Activated T-cell treated with anti-CD3 and anti-CD28 coated beads, Interleukin-2, amount 50 U/mL, for 24 hours (primary cell): ENCODE measurements around the gene ZNF319.
A peak's percentile ranks its signal among the peaks of the same experiment; 100 is the strongest.

Experiments used
- DNase-seq: peaks from one replicate; pipeline ENCODE4 v3.0.0-alpha.2; 2020
- H3K27ac Mint-ChIP-seq: 2 replicates; pipeline ENCODE4 v1.8.0; 2020; ENCODE audit warnings: mild to moderate bottlenecking, mixed read lengths
- H3K27me3 Mint-ChIP-seq: 2 replicates; pipeline ENCODE4 v1.8.0; 2020; ENCODE audit warnings: mixed read lengths
- H3K36me3 Mint-ChIP-seq: 2 replicates; pipeline ENCODE4 v1.8.0; 2020; ENCODE audit warnings: low read depth, mixed read lengths
- H3K4me1 Mint-ChIP-seq: 2 replicates; pipeline ENCODE4 v1.8.0; 2020; ENCODE audit warnings: low read depth, mixed read lengths
- H3K4me3 Mint-ChIP-seq: 2 replicates; pipeline ENCODE4 v1.8.0; 2020; ENCODE audit warnings: mild to moderate bottlenecking, moderate library complexity, mixed read lengths
- H3K9me3 Mint-ChIP-seq: 2 replicates; pipeline ENCODE4 v1.8.0; 2020; ENCODE audit warnings: mixed read lengths

Gene ZNF319

GRCh38 chr16:57999971-58000705 lies at the start of gene ZNF319:
Gene ZNF319, minus strand, starts transcription at chr16:58000672. Its CDS starts 2,407 bp downstream, at chr16:57998265.
- peaks cover 67% of the 10 kb centered on the region for H3K36me3 Mint-ChIP-seq
- peak within 1 kb of the TSS; percentile 96 for H3K27ac Mint-ChIP-seq
- peaks cover 74% of the 10 kb centered on the region for H3K4me1 Mint-ChIP-seq
- peak within 1 kb of the TSS; percentile 94 for H3K4me3 Mint-ChIP-seq
- DNase-seq = peak; percentile 64
- no peaks in the 10 kb centered on the region for H3K27me3 Mint-ChIP-seq
- H3K9me3 Mint-ChIP-seq = no peaks in the 10 kb centered on the region

GRCh38 chr16:58049232-58050185 lies 49.0 kb upstream of the ZNF319 start:
- no peak overlapping the region for H3K4me3 Mint-ChIP-seq
- peaks cover 2% of the 10 kb centered on the region for H3K27me3 Mint-ChIP-seq
- no peak overlapping the region for H3K27ac Mint-ChIP-seq
- H3K9me3 Mint-ChIP-seq = no peaks in the 10 kb centered on the region
- peaks cover 2% of the 10 kb centered on the region for H3K4me1 Mint-ChIP-seq
- DNase-seq = no peak
- no peaks in the 10 kb centered on the region for H3K36me3 Mint-ChIP-seq

- H3K36me3 Mint-ChIP-seq = no peaks in the 10 kb centered on the region
- peaks cover 2% of the 10 kb centered on the region for H3K27me3 Mint-ChIP-seq
- no peak for DNase-seq
- no peak overlapping the region for H3K27ac Mint-ChIP-seq
- no peak overlapping the region for H3K4me3 Mint-ChIP-seq
- H3K4me1 Mint-ChIP-seq = no peaks in the 10 kb centered on the region
- H3K9me3 Mint-ChIP-seq = no peaks in the 10 kb centered on the region
Observed at GRCh38 chr16:58048494-58049231, 48.2 kb upstream of the ZNF319 start.

- Mint-ChIP-seq H3K9me3 (no peaks in the 10 kb centered on the region), H3K36me3 (no peaks in the 10 kb centered on the region)
Observed at GRCh38 chr16:58047557-58048348, 47.3 kb upstream of the ZNF319 start.

DNA sequence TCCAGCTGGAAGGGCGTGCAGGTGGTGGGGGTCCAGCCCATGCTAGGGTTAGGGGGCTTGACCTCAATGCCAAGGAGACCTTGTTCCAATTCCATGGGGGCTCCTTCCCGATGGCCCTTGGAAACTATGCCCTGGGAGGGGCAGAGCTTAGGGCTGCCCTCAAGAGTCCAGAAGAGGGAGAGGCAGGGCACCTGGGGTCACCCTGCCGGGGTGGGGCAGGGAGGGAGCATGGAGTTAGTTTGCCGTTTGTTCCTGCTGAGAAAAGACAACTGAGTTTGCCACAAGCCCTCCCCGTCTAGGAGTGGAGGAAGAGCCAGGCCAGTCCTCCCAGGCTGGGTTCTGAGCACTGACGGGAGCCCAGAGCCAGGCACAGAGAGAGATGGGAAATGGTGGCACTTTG lies 46.5 kb upstream of the ZNF319 start:
- Mint-ChIP-seq H3K4me3 (no peak overlapping the region), H3K9me3 (no peaks in the 10 kb centered on the region), H3K36me3 (no peaks in the 10 kb centered on the region), H3K27ac (no peak overlapping the region), H3K27me3 (no peaks in the 10 kb centered on the region), H3K4me1 (no peaks in the 10 kb centered on the region)
- no peak for DNase-seq

More at GRCh38 chr16:58047557-58048348, 47.3 kb upstream of the ZNF319 start:
- no peak overlapping the region for H3K4me3 Mint-ChIP-seq
- H3K4me1 Mint-ChIP-seq = no peaks in the 10 kb centered on the region
- DNase-seq = no peak
- no peak overlapping the region for H3K27ac Mint-ChIP-seq
- peaks cover 2% of the 10 kb centered on the region for H3K27me3 Mint-ChIP-seq

GRCh38 chr16:58046054-58046881 lies 45.8 kb upstream of the ZNF319 start:
- no peaks in the 10 kb centered on the region for H3K27me3 Mint-ChIP-seq
- no peaks in the 10 kb centered on the region for H3K9me3 Mint-ChIP-seq
- H3K4me1 Mint-ChIP-seq = no peaks in the 10 kb centered on the region
- no peak for DNase-seq
- no peak overlapping the region for H3K27ac Mint-ChIP-seq
- H3K36me3 Mint-ChIP-seq = no peaks in the 10 kb centered on the region
- H3K4me3 Mint-ChIP-seq = no peak overlapping the region

DNA sequence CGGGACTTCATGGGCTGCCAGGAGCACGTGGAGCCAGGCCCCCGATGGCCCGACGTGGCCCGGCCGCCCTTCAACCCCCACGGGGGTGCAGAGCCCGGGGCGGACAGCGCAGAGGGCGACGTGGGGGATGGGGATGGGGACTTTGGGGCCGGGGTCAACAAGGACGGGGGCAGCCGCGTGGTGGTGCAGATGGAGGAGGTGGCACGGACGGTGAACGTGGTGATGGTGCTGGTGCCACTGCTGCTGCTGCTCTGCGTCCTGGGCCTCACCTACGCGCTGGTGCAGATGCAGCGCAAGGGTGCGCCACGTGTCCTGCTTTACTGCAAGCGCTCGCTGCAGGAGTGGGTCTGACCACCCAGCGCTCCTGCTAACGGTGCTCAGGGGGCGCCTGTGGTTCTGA lies 44.6 kb upstream of the ZNF319 start:
- no peaks in the 10 kb centered on the region for H3K27me3 Mint-ChIP-seq

DNA sequence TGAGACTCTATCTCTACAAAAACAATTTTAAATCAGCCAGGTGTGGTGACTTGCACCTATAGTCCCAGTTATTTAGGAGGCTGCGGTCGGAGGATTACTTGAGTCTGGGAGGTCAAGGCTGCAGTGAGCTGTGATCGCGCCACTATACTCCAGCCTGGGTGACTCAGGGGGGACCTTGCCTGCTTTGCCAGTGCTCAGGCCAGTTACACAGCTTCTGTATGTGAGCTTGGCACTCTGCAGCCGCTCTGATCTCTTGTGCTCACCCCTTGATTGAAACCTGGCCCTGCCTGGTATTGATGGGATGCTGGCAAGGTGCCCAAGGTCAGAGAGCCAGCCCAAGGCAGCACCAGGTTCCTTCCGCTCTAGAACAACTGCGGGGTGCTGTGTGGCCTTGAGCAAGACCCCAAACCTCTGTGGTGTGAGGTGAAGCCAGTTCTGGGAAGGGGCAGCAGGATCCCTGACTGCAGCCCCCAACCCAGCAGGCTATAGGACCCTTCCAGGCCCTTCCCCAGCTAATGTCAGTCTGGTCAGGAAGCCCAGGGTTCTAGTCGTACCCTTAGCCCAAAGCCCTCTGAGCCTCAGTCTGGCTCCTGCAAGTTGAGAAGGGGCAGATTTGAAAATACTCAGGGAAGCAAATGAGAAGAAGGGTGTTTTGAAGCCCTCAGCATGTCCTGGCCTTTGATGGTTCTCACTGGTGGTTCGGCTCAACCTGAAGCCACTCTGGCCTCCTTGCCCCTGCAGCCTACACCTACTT lies 44.0 kb upstream of the ZNF319 start:
- Mint-ChIP-seq H3K4me1 (no peaks in the 10 kb centered on the region), H3K27ac (no peak overlapping the region), H3K9me3 (no peaks in the 10 kb centered on the region), H3K36me3 (no peaks in the 10 kb centered on the region), H3K4me3 (no peak overlapping the region), H3K27me3 (no peaks in the 10 kb centered on the region)
- no peak for DNase-seq

More for the DNA sequence above, 44.6 kb upstream of the ZNF319 start:
- H3K4me3 Mint-ChIP-seq = no peak overlapping the region
- no peaks in the 10 kb centered on the region for H3K9me3 Mint-ChIP-seq
- no peak overlapping the region for H3K27ac Mint-ChIP-seq
- no peaks in the 10 kb centered on the region for H3K36me3 Mint-ChIP-seq
- no peak for DNase-seq
- H3K4me1 Mint-ChIP-seq = no peaks in the 10 kb centered on the region

GRCh38 chr16:58043571-58044155 lies 43.2 kb upstream of the ZNF319 start:
- Mint-ChIP-seq H3K27ac (no peak overlapping the region), H3K4me3 (no peak overlapping the region), H3K27me3 (no peaks in the 10 kb centered on the region), H3K9me3 (no peaks in the 10 kb centered on the region), H3K4me1 (no peaks in the 10 kb centered on the region), H3K36me3 (no peaks in the 10 kb centered on the region)
- no peak for DNase-seq

GRCh38 chr16:58042886-58043515 lies 42.5 kb upstream of the ZNF319 start:
- Mint-ChIP-seq H3K9me3 (no peaks in the 10 kb centered on the region), H3K36me3 (no peaks in the 10 kb centered on the region), H3K4me1 (no peaks in the 10 kb centered on the region), H3K27ac (no peak overlapping the region), H3K27me3 (no peaks in the 10 kb centered on the region), H3K4me3 (no peak overlapping the region)
- no peak for DNase-seq

DNA sequence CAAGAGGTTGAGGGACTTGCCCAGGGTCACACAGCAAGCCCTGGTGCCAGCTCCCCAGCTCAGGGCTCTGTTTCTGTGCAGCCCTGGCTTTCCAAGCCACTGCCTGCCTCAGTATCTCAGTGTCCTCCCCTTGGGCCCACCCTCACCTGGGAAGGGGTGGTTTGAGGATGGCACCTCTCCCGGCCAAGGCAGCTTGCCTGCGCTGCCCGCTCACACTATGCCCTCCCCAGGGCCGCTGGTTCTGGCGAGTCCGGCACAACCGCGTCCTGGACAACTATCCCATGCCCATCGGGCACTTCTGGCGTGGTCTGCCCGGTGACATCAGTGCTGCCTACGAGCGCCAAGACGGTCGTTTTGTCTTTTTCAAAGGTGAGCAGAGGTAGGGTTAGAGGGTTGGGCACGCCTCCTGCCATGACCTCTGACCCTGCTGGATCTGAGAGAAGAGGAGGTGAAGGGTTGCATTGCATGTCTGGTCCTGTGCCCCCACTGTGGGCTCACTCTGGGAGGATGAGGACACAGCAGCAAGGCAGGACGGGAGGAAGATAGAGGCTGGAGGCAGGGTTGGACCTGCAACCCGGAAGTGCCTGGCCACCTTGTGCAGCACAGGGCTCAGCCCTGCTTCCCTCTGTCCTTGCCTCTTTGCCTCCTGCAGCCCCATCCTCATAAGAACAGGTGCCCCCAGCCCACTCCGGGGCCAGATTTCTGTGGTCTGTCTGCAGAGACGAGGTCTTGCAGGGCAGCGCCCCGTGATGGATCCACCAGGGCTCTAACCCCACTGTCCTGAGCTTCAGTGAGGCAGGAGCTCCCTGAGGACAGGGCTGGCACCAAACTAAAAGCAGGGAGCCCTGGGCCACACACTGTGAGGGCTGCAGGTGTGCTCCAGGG lies 41.8 kb upstream of the ZNF319 start:
- no peaks in the 10 kb centered on the region for H3K27me3 Mint-ChIP-seq
- no peaks in the 10 kb centered on the region for H3K36me3 Mint-ChIP-seq
- H3K4me3 Mint-ChIP-seq = no peak overlapping the region
- no peak for DNase-seq
- no peak overlapping the region for H3K27ac Mint-ChIP-seq
- no peaks in the 10 kb centered on the region for H3K4me1 Mint-ChIP-seq
- no peaks in the 10 kb centered on the region for H3K9me3 Mint-ChIP-seq
